SK-N-SH treated with all-trans-retinoic acid at 6 μM for 48 hours (cell line): ENCODE data around the gene RBKS.

Source experiments
- ATAC-seq: fragments of 200-7000 bp; cut with Tn5 transposase; 3 replicates; pipeline ENCODE4 v1.9.1; 2020; ENCODE audit warnings: mild to moderate bottlenecking, moderate library complexity
- ARNTL ChIP-seq: fragments of 450-650 bp; formaldehyde crosslinking; IDR thresholded peaks from 2 replicates; pipeline ENCODE4 v1.5.0; 2020; ENCODE audit warnings: low read depth, mild to moderate bottlenecking, moderate library complexity, borderline replicate concordance
- BACH2 ChIP-seq: fragments of 250-450 bp; sonication (Bioruptor Pico); IDR thresholded peaks from 2 replicates; pipeline ENCODE4 v1.9.0; 2021; ENCODE audit warnings: mild to moderate bottlenecking, borderline replicate concordance
- CSDC2 ChIP-seq: fragments of 250-450 bp; sonication (Bioruptor Pico); IDR thresholded peaks from 2 replicates; pipeline ENCODE4 v1.5.0; 2020; ENCODE audit warnings: mild to moderate bottlenecking, moderate library complexity
- ESRRG ChIP-seq: fragments of 250-450 bp; sonication (Bioruptor Pico); IDR thresholded peaks from 2 replicates; pipeline ENCODE4 v1.6.1; 2021; ENCODE audit warnings: mild to moderate bottlenecking
- GLIS3 ChIP-seq: fragments of 250-450 bp; sonication (Bioruptor Pico); IDR thresholded peaks from 2 replicates; pipeline ENCODE4 v1.5.0; 2020; ENCODE audit warnings: mild to moderate bottlenecking, moderate library complexity
- ISL1 ChIP-seq: fragments of 250-450 bp; sonication (Bioruptor Pico); IDR thresholded peaks from 2 replicates; pipeline ENCODE4 v2.1.2; 2022; ENCODE audit warnings: mild to moderate bottlenecking, moderate library complexity
- OSR1 ChIP-seq: fragments of 250-450 bp; sonication (Bioruptor Pico); IDR thresholded peaks from 2 replicates; pipeline ENCODE4 v1.8.0; 2022; ENCODE audit warnings: moderate library complexity, mild to moderate bottlenecking, inconsistent platforms
- PPARA ChIP-seq: fragments of 250-450 bp; sonication (Bioruptor Pico); IDR thresholded peaks from 2 replicates; pipeline ENCODE4 v1.5.0; 2020; ENCODE audit warnings: mild to moderate bottlenecking, borderline replicate concordance
- RARB ChIP-seq: fragments of 250-450 bp; sonication (Bioruptor Pico); IDR thresholded peaks from 2 replicates; pipeline ENCODE4 v1.8.0; 2021; ENCODE audit warnings: mild to moderate bottlenecking, moderate library complexity
- SNAI2 ChIP-seq: fragments of 250-450 bp; sonication (Bioruptor Pico); IDR thresholded peaks from 2 replicates; pipeline ENCODE4 v1.5.0; 2020; ENCODE audit warnings: mild to moderate bottlenecking, moderate library complexity
- TCF4 ChIP-seq: fragments of 250-450 bp; sonication (Bioruptor Pico); IDR thresholded peaks from 2 replicates; pipeline ENCODE4 v1.8.0; 2021; ENCODE audit warnings: mild to moderate bottlenecking, moderate library complexity, borderline replicate concordance
- TOX ChIP-seq: fragments of 250-450 bp; sonication (Bioruptor Pico); IDR thresholded peaks from 2 replicates; pipeline ENCODE4 v1.8.0; 2021; ENCODE audit warnings: mild to moderate bottlenecking, moderate library complexity, borderline replicate concordance
- ZC3H10 ChIP-seq: fragments of 250-450 bp; sonication (Bioruptor Pico); IDR thresholded peaks from 2 replicates; pipeline ENCODE4 v1.5.1; 2021; ENCODE audit warnings: mild to moderate bottlenecking, moderate library complexity
- ZFP3 ChIP-seq: fragments of 250-450 bp; sonication (Bioruptor Pico); IDR thresholded peaks from 2 replicates; pipeline ENCODE4 v1.5.0; 2020; ENCODE audit warnings: mild to moderate bottlenecking, moderate library complexity
- ZNF565 ChIP-seq: fragments of 450-650 bp; formaldehyde crosslinking; conservative IDR thresholded peaks from 2 replicates; pipeline ENCODE4 v1.5.0; 2020; ENCODE audit warnings: low read depth, mild to moderate bottlenecking, moderate library complexity
- ZNF70 ChIP-seq: fragments of 450-650 bp; formaldehyde crosslinking; IDR thresholded peaks from 2 replicates; pipeline ENCODE4 v1.5.0; 2020; ENCODE audit warnings: mild to moderate bottlenecking, moderate library complexity
- TF ChIP-seq, protein P1 (sequence below): fragments of 250-450 bp; sonication (Bioruptor Pico); IDR thresholded peaks from 2 replicates; pipeline ENCODE4 v1.8.0; 2021; ENCODE audit warnings: low read depth, mild to moderate bottlenecking, moderate library complexity, borderline replicate concordance
- TF ChIP-seq, protein P2 (sequence below): fragments of 250-450 bp; sonication (Bioruptor Pico); IDR thresholded peaks from 2 replicates; pipeline ENCODE4 v1.8.0; 2020; ENCODE audit warnings: mild to moderate bottlenecking, moderate library complexity, borderline replicate concordance
- TF ChIP-seq, protein P3 (sequence below): fragments of 250-450 bp; sonication (Bioruptor Pico); IDR thresholded peaks from 2 replicates; pipeline ENCODE4 v1.5.0; 2020; ENCODE audit warnings: mild to moderate bottlenecking, moderate library complexity
- TF ChIP-seq, protein P4 (sequence below): fragments of 250-450 bp; sonication (Bioruptor Pico); IDR thresholded peaks from 2 replicates; pipeline ENCODE4 v1.5.1; 2020; ENCODE audit warnings: low read depth, mild to moderate bottlenecking, moderate library complexity
- TF ChIP-seq, protein P5 (sequence below): fragments of 250-450 bp; sonication (Bioruptor Pico); IDR thresholded peaks from 2 replicates; pipeline ENCODE4 v1.5.1; 2021; ENCODE audit warnings: mild to moderate bottlenecking, moderate library complexity

Gene RBKS

DNA sequence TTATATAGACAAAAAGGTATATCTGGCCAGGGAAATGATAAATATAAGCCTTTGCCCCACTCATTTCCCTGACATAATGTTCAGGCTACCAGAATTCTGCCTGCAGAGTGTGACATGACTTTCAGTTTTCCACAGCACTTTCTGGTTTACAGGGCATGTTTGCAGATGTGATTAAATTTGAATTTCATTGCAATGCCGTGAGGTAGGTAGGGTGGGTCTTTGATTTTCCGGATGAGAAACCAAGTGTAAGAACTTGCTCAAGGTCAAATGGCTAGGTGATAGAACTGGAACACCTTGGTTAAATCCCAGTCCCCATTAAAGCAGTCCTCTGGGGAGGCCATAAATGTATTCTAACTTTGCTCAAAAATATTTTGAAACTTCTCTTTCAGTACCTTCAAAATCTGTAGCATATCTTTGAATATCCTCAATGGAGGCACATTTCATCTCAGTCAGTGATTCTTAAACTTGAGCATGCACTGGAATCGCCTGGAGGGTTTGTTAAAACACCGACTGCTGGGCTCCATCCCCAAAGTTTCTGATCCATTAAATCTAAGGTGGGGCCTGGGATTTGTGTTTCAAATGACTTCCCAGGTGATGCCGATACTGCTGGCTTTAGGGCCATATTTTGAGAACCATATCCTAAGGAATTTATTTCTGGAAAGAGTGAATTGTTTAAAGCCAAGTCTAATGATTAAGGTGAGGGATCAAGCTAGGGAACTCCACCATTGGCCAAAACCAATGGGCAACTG, 83.7 kb downstream of the RBKS start:
- ATAC-seq = no peak
- no peak for TF ChIP-seq ESRRG (CRISPR knock-in tag)
- TF ChIP-seq, protein P1, sequence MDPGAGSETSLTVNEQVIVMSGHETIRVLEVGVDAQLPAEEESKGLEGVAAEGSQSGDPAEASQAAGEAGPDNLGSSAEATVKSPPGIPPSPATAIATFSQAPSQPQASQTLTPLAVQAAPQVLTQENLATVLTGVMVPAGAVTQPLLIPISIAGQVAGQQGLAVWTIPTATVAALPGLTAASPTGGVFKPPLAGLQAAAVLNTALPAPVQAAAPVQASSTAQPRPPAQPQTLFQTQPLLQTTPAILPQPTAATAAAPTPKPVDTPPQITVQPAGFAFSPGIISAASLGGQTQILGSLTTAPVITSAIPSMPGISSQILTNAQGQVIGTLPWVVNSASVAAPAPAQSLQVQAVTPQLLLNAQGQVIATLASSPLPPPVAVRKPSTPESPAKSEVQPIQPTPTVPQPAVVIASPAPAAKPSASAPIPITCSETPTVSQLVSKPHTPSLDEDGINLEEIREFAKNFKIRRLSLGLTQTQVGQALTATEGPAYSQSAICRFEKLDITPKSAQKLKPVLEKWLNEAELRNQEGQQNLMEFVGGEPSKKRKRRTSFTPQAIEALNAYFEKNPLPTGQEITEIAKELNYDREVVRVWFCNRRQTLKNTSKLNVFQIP (CRISPR knock-in tag) = no peak
- TF ChIP-seq TCF4 (CRISPR knock-in tag) = no peak
- no peak for TF ChIP-seq RARB
- TF ChIP-seq, protein P2, sequence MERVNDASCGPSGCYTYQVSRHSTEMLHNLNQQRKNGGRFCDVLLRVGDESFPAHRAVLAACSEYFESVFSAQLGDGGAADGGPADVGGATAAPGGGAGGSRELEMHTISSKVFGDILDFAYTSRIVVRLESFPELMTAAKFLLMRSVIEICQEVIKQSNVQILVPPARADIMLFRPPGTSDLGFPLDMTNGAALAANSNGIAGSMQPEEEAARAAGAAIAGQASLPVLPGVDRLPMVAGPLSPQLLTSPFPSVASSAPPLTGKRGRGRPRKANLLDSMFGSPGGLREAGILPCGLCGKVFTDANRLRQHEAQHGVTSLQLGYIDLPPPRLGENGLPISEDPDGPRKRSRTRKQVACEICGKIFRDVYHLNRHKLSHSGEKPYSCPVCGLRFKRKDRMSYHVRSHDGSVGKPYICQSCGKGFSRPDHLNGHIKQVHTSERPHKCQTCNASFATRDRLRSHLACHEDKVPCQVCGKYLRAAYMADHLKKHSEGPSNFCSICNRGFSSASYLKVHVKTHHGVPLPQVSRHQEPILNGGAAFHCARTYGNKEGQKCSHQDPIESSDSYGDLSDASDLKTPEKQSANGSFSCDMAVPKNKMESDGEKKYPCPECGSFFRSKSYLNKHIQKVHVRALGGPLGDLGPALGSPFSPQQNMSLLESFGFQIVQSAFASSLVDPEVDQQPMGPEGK (CRISPR knock-in tag) = no peak

DNA sequence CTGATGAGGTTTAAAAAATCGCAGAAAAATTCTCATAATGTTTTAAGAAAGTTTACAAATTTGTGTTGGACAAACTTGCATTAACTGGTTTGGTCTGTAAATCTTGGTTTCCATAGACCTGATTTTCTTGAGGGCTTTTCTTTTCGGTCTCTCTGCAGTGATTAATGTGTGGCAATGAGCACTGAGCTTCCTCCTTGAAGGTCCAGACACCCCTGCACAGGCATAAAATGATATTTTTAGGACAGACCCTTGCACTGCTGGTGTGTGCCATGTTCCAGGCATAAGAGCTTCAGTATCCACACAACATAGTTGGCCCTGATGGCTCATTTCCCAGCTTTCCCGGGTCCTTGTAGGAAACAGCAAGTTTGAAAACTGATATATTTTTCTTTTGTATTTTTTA, 85.0 kb downstream of the RBKS start:
- ATAC-seq = no peak

DNA sequence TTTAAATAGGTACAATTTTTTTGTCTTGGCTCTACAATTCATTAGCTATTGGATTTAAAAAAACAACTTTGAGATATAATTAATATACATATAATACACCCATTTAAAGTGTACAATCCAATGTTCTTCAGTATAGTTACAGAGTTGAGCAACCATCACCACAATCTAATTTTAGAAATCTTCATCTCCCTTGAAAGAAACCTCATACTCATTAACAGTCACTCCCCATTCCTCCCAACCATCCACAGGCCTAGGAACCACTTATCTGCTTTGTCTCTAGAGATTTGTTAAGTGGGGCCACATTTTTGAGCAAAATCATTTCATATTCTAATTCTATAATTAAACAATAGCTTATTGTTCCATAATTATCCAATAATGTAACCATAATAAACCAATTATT, 86.0 kb downstream of the RBKS start:
- TF ChIP-seq, protein P3, sequence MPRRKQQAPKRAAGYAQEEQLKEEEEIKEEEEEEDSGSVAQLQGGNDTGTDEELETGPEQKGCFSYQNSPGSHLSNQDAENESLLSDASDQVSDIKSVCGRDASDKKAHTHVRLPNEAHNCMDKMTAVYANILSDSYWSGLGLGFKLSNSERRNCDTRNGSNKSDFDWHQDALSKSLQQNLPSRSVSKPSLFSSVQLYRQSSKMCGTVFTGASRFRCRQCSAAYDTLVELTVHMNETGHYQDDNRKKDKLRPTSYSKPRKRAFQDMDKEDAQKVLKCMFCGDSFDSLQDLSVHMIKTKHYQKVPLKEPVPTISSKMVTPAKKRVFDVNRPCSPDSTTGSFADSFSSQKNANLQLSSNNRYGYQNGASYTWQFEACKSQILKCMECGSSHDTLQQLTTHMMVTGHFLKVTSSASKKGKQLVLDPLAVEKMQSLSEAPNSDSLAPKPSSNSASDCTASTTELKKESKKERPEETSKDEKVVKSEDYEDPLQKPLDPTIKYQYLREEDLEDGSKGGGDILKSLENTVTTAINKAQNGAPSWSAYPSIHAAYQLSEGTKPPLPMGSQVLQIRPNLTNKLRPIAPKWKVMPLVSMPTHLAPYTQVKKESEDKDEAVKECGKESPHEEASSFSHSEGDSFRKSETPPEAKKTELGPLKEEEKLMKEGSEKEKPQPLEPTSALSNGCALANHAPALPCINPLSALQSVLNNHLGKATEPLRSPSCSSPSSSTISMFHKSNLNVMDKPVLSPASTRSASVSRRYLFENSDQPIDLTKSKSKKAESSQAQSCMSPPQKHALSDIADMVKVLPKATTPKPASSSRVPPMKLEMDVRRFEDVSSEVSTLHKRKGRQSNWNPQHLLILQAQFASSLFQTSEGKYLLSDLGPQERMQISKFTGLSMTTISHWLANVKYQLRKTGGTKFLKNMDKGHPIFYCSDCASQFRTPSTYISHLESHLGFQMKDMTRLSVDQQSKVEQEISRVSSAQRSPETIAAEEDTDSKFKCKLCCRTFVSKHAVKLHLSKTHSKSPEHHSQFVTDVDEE (CRISPR knock-in tag) = no peak
- TF ChIP-seq ZNF565 (CRISPR knock-in tag) (no peak), ISL1 (CRISPR knock-in tag) (0 out of 2 replicates have a peak, but pooled peaks have one; percentile 48), RARB (no peak), OSR1 (CRISPR knock-in tag) (no peak), ARNTL (CRISPR knock-in tag) (no peak)
- ATAC-seq = no peak

More for the DNA sequence above, 85.0 kb downstream of the RBKS start:
- TF ChIP-seq, protein P2 (CRISPR knock-in tag) = no peak
- TF ChIP-seq BACH2 (CRISPR knock-in tag) (no peak), GLIS3 (CRISPR knock-in tag) (no peak), ARNTL (CRISPR knock-in tag) (no peak), ZNF565 (CRISPR knock-in tag) (no peak), PPARA (CRISPR knock-in tag) (no peak), ESRRG (CRISPR knock-in tag) (no peak), RARB (no peak), TOX (no peak), SNAI2 (CRISPR knock-in tag) (no peak), OSR1 (CRISPR knock-in tag) (no peak), CSDC2 (no peak), ZC3H10 (CRISPR knock-in tag) (no peak), ISL1 (CRISPR knock-in tag) (no peak), ZNF70 (CRISPR knock-in tag) (no peak), ZFP3 (CRISPR knock-in tag) (no peak)
- TF ChIP-seq, protein P1 (CRISPR knock-in tag) = no peak
- TF ChIP-seq, protein P4, sequence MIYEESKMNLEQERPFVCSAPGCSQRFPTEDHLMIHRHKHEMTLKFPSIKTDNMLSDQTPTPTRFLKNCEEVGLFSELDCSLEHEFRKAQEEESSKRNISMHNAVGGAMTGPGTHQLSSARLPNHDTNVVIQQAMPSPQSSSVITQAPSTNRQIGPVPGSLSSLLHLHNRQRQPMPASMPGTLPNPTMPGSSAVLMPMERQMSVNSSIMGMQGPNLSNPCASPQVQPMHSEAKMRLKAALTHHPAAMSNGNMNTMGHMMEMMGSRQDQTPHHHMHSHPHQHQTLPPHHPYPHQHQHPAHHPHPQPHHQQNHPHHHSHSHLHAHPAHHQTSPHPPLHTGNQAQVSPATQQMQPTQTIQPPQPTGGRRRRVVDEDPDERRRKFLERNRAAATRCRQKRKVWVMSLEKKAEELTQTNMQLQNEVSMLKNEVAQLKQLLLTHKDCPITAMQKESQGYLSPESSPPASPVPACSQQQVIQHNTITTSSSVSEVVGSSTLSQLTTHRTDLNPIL (CRISPR knock-in tag) = no peak
- TF ChIP-seq, protein P5, sequence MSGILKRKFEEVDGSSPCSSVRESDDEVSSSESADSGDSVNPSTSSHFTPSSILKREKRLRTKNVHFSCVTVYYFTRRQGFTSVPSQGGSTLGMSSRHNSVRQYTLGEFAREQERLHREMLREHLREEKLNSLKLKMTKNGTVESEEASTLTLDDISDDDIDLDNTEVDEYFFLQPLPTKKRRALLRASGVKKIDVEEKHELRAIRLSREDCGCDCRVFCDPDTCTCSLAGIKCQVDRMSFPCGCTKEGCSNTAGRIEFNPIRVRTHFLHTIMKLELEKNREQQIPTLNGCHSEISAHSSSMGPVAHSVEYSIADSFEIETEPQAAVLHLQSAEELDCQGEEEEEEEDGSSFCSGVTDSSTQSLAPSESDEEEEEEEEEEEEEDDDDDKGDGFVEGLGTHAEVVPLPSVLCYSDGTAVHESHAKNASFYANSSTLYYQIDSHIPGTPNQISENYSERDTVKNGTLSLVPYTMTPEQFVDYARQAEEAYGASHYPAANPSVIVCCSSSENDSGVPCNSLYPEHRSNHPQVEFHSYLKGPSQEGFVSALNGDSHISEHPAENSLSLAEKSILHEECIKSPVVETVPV (CRISPR knock-in tag) = no peak
